GM18909 (cell line): ENCODE data around the gene C6orf163.

Source experiments
- ATAC-seq: cut with Tn5 transposase; IDR thresholded peaks from one replicate; pipeline ENCODE4 v1.9.1; 2021; ENCODE audit warnings: mild to moderate bottlenecking; ENCODE audit not compliant: unreplicated experiment, poor library complexity

C6orf163 gene

GRCh38 chr6:87407901-87408720 lies 63.5 kb downstream of the C6orf163 start, which contains the start of gene CFAP206:
Gene CFAP206 (plus strand): TSS chr6:87407972. CDS start chr6:87409840, 1,868 bp downstream.
- ATAC-seq = peak; percentile 88

GRCh38 chr6:87408721-87409155 lies 64.1 kb downstream of the C6orf163 start:
- ATAC-seq = no peak
